OCI-LY7 (cell line): ENCODE measurements around the gene CDK15.

Source experiments
- EZH2phosphoT487 ChIP-seq: fragments of 200-600 bp; sonication (generic); IDR thresholded peaks from 2 replicates; pipeline ENCODE4 v1.6.1; 2018; ENCODE audit warnings: low read depth, borderline replicate concordance, mild to moderate bottlenecking, mixed run types, antibody characterized with exemption, low read length, moderate library complexity, mixed read lengths
- TF ChIP-seq, protein P1 (sequence below): fragments of 200-600 bp; sonication (generic); conservative IDR thresholded peaks from 2 replicates; pipeline ENCODE4 v1.5.1; 2014; ENCODE audit warnings: mild to moderate bottlenecking, antibody characterized with exemption, low read length, moderate library complexity, mixed read lengths

DNA sequence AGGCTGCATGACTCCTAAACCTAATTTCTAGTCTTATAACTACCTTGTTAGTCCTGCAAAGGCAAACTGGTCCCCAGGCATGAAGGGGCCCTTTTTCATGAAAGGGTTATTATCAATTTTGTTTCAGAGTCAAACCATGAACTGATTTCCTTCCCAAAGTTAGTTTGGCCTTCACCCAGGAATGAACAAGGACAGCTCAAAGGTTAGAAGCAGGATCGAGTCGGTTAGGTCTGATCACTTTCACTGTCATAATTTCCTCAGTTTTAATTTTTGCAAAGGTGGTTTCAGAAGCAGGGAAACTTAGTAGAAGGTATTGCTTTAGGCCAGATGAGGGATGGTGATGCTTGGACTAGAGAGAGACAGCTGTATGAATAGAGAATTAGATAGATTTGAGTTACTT, 16.9 kb upstream of the CDK15 start:
- TF ChIP-seq, protein P1, sequence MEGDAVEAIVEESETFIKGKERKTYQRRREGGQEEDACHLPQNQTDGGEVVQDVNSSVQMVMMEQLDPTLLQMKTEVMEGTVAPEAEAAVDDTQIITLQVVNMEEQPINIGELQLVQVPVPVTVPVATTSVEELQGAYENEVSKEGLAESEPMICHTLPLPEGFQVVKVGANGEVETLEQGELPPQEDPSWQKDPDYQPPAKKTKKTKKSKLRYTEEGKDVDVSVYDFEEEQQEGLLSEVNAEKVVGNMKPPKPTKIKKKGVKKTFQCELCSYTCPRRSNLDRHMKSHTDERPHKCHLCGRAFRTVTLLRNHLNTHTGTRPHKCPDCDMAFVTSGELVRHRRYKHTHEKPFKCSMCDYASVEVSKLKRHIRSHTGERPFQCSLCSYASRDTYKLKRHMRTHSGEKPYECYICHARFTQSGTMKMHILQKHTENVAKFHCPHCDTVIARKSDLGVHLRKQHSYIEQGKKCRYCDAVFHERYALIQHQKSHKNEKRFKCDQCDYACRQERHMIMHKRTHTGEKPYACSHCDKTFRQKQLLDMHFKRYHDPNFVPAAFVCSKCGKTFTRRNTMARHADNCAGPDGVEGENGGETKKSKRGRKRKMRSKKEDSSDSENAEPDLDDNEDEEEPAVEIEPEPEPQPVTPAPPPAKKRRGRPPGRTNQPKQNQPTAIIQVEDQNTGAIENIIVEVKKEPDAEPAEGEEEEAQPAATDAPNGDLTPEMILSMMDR: no peak
- TF ChIP-seq EZH2phosphoT487: no peak
